Cerebellar nuclear complex (tissue), 1 donor: ENCODE results near the gene IL1RAPL2.
"Not testable (repeated sequence)": the region's sequence is repeated elsewhere in the genome, so short reads cannot be mapped to it uniquely, and the experiment has no call there.

ENCODE experiments used
- DNase-seq, 2 experiments: peaks; one replicate each; lab custom pipeline; 2025; lab: John Stamatoyannopoulos, UW

IL1RAPL2 gene

GRCh38 chrX:104565791-104566680 lies at the start of gene IL1RAPL2:
TSS of gene IL1RAPL2 (plus strand) at chrX:104566199.
- DNase-seq: no peak

DNA sequence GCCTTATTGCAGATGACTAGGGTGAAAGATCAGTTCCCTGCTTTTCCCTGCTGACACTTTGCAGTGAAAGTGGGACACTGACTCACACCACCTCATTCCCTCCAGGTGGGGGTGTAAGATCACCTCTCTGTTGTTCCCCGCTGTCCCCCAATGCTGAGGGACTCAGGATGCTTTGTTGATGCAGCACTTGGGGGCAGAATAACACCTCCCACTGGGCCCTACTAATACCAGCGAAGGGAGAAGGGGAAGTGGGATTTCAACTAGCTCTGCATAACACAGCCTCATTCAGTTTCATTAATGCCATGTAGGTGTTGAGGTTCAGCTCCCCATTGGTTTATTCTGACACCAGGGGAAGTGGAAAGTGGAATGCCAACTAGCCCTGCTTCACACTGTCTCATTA lies 43.6 kb upstream of the IL1RAPL2 start:
- DNase-seq: no peak

DNA sequence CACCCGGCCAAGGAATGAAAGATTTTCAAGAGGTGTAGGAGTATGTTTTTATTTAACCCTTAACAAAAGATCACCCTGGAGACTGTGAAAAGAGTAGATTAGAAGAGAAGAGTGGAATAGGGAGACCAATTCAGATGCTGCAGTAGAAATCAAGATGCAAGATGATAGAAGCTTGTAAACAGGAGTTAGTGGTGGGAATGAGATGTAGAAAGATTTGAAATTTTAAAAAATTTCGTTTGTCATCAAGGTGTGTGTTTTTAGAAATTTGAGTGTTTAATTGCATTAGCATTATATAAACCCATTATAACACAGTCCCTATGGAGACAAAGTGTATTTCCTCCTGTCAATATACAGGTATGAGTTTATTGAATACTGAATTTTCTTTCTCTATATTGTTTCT lies 42.1 kb upstream of the IL1RAPL2 start:
- DNase-seq: no peak

DNA sequence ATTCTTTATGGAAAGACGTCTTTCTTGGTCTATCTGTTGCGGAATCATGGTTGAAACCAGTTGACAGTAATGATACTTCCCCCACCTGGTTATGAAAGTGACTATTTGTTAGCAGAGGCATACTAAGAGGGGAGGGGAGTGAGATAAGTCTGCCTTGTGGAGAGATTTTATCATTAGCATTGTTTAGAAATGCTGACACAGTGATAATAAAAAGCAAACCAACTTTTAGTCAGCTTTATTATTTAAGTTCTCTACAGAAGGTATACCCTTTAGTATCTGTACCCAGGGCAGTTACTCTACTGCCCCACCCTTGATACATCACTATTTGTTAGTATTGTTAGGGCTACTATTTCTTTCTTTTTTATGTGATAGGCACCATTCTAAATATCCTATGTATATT lies 26.9 kb upstream of the IL1RAPL2 start:
- no peak for DNase-seq

GRCh38 chrX:104542447-104542846 lies 23.6 kb upstream of the IL1RAPL2 start:
- DNase-seq: not testable (repeated sequence)

- no peak for DNase-seq
Observed at GRCh38 chrX:104564335-104564734, 1.7 kb upstream of the IL1RAPL2 start.

GRCh38 chrX:104564921-104565703 lies 887 bp upstream of the IL1RAPL2 start:
- DNase-seq: no peak

DNA sequence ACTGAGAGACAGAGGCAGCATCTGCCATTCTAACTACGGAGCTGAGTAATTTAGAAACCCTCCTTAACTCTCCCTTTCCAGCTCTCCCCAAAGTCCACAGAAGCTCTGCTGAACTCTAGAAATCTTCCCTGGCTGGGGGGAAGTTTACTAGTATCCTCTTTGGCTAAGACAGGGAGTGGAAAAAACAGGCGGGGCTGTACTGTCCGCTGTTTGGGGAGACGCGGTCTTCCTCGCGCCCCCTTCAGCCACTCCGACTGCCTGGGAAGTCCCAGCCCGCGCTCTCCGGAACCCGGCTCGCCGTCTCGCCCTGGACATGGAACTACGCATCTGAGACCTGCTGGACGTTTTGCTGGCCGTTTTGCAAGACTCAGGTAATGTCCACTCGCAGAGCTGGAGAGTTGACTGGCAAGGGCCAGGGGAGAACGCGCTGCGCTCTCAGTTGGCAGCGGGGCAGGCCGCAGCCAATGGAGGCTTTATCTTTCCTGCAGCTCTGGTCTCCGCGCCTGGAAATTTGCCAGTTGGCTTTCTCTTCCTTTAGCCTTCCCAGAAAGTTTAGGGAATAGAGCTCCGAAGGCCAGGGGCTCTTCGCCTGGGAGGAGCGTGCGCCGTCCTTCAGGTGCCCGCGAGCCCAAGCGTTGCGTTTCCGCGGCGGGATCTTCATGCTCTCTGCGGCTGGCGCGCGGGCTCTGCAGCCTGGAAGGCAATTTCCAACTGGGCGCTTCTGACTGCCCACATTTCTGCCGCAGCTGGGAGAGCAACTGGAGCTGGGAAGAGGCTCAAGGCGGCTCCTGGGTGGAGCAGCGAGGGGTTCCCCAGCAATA lies 892 bp downstream of the IL1RAPL2 start:
- DNase-seq: no peak

DNA sequence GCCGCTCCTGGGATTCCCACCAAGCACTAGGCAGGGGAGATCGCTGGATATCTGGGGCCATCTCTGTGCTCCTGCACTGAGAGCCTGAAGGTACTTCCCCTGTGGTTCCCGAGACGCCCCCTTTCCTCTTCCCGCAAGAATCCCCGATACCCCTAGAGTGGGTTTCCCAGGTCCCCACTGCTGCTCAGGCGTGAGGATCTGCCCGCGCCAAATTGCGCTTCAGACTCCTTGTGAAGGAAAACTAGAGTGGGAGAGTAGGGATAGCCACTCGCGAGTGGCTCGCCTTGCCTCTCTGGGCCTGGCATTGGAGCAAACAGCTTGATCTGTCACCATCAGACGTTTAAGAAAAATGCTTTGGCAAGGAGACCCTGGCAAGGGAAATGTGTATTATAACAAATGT lies 1.5 kb downstream of the IL1RAPL2 start:
- no peak for DNase-seq

- no peak for DNase-seq
Observed at GRCh38 chrX:104568304-104568915, 2.4 kb downstream of the IL1RAPL2 start.

GRCh38 chrX:104618106-104618895 lies 52.3 kb downstream of the IL1RAPL2 start:
- DNase-seq: no peak

DNA sequence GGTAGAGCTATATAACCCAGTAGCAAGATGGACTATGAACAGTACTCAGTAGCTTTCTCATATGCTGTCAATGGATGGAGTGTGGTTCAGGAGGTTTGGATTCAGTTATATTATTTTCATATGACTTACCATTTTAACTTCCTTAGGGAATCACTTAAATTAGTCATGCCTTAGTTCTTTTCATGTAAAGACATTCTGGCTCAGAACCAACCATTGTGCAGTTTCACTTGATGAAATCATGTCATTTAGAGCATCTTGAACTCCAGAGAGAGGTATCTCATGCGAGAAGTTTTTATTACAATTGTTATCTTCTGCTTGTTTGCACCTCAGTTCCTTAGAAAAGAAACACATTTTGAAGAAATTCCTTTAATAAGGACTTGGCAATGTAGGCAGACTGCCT lies 55.8 kb downstream of the IL1RAPL2 start:
- no peak for DNase-seq

DNA sequence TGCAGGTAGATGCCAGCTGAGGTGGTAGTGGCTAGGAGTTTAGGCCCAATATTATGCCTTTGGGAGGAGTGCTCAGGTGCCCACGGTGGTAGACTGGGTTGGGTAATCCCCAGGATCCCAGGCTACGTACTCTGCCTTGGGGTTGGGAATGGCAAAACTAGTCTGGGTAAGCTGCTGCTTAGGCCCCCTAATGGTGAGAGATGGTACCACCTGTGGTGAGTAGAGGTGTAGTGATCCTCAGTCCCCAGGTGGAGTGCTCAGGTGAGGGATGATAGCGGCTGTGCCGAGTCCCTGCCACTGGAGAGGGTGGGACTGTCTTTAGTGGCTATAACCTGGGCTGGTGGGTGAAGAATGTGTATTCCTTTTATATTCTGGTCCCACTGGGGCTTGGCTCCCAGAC lies 75.2 kb downstream of the IL1RAPL2 start:
- no peak for DNase-seq

DNA sequence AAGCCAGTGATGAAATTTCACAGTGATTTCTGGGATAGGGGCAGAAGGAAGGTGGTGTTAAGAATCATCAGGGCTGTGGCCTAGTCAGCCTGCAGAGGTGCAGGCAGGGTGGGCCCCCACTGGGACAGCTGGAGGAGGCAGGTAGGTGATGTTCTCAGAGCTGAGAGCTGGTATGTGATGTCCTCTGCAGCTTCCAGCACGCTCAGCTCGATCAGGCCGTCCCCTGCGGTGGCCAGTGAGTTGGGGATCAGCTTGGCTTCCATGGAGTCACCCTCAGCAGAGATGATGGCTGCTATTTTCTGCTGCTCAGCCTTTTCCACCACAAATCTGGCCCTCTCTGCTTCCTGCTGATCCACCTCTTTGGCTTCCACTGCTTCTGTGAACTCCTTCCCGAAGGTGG lies 81.1 kb downstream of the IL1RAPL2 start:
- DNase-seq: no peak

DNA sequence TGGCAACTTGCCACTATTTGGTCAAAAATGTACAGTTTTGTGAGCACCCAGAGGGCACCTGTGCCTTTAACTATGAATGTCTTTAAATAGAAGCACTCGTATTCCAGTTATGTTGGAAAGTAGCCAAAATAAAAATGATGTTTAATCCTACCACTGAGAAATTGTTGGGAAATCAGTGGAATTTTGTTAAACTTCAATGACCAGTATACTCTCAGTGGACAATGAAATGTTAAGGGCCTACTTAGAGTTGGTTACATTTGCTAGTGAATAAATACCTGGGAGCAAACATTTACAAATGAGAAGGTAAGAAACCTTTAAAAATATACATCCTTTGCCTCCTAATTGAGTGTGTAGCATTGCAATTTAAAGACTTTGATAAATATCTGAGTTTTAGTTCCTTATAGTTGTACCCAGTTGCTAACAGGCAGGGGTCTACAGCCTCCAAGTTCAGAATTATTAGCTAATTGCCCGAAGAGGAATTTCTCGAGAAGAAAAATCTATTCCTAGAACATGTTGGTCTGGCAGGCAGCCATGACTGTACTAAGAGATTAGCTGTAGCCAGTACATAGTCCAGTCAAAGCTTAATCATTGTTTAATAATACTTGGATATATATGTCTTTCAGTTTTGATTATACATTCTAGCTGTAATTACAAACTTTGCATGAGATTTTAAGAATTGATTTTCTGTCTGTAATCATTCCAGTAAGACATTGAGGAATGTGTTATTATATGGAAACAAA lies 93.2 kb downstream of the IL1RAPL2 start:
- DNase-seq: no peak

- no peak for DNase-seq
Observed at GRCh38 chrX:104660092-104660491, 94.1 kb downstream of the IL1RAPL2 start.

- no peak for DNase-seq
Observed at GRCh38 chrX:104662694-104663093, 96.7 kb downstream of the IL1RAPL2 start.

- DNase-seq: no peak
Observed at GRCh38 chrX:104665691-104666090, 99.7 kb downstream of the IL1RAPL2 start.

GRCh38 chrX:104668550-104668949 lies 102.6 kb downstream of the IL1RAPL2 start:
- DNase-seq: no peak

GRCh38 chrX:104669063-104669462 lies 103.1 kb downstream of the IL1RAPL2 start:
- no peak for DNase-seq
